H1 (cell line): ENCODE measurements around the gene LYAR. TPM values are rescaled to one million over a fixed set of nuclear protein-coding genes. Genes with fewer than 3 reads are reported as not detected.

ENCODE experiments used
- CTCF ChIA-PET: fragments of 300-600 bp; sonication (Branson Sonifier 250); formaldehyde crosslinking; loops from one replicate; lab custom pipeline; 2021; ENCODE audit not compliant: partially characterized antibody; lab: Charles Lee
- POLR2A ChIA-PET: fragments of 300-600 bp; sonication (Branson Sonifier 250); formaldehyde crosslinking; loops from one replicate; lab custom pipeline; 2021; ENCODE audit warnings: inconsistent platforms; ENCODE audit not compliant: partially characterized antibody; lab: Charles Lee
- DNase-seq, 2 experiments: peaks; one replicate each; pipeline versions ENCODE4 v3.0.0 to v3.0.0-alpha.2; 2010 to 2022; ENCODE audit warnings: low spot score in 2 of 2, low read depth in 1 of 2, mixed read lengths in 1 of 2
- FAIRE-seq: peaks from 2 replicates; lab custom pipeline; 2011; peaks lifted over from hg19 to GRCh38; lab: Jason Lieb, UNC
- H2AFZ ChIP-seq: 2 replicates; pipeline ENCODE4 v1.8.1; 2012; ENCODE audit warnings: low read length, inconsistent platforms
- H2AK5ac ChIP-seq: 2 replicates; pipeline ENCODE4 v1.6.1; 2013; ENCODE audit warnings: low read depth, low read length
- H2BK120ac ChIP-seq: replicated peaks from 2 replicates; pipeline ENCODE3; 2013; ENCODE audit warnings: low read depth, low read length, inconsistent platforms
- H2BK12ac ChIP-seq: 2 replicates; pipeline ENCODE4 v1.6.1; 2013; ENCODE audit warnings: low read depth, low read length
- H2BK15ac ChIP-seq: 2 replicates; pipeline ENCODE4 v1.6.1; 2013; ENCODE audit warnings: low read length
- H2BK20ac ChIP-seq: 2 replicates; pipeline ENCODE4 v1.6.1; 2013; ENCODE audit warnings: low read length
- H2BK5ac ChIP-seq: 2 replicates; pipeline ENCODE4 v1.6.1; 2013; ENCODE audit warnings: low read depth, low read length
- H3K14ac ChIP-seq: 2 replicates; pipeline ENCODE4 v1.6.1; 2013; ENCODE audit warnings: inconsistent platforms; ENCODE audit not compliant: insufficient read length
- H3K18ac ChIP-seq: 2 replicates; pipeline ENCODE4 v1.6.1; 2013; ENCODE audit warnings: low read length; ENCODE audit errors: extremely low read depth
- H3K23ac ChIP-seq: 2 replicates; pipeline ENCODE4 v1.6.1; 2013; ENCODE audit warnings: inconsistent platforms; ENCODE audit not compliant: insufficient read length
- H3K23me2 ChIP-seq: 2 replicates; pipeline ENCODE4 v1.6.1; 2013; ENCODE audit warnings: low read depth, low read length
- H3K27ac ChIP-seq: 2 replicates; pipeline ENCODE4 v1.6.1; 2011; ENCODE audit warnings: low read depth, low read length, inconsistent platforms
- H3K27me3 ChIP-seq, 4 experiments: replicated peaks in 1 of 4; 1 replicate in 1 of 4; 2 replicates in 3 of 4; pipeline versions ENCODE4 v1.6.1 to v1.8.1; 2011 to 2013; ENCODE audit warnings: low read length in 3 of 4, mild to moderate bottlenecking in 3 of 4, inconsistent platforms in 2 of 4, mixed read lengths in 2 of 4, moderate library complexity in 1 of 4; ENCODE audit not compliant: control insufficient read depth in 3 of 4, insufficient read depth in 3 of 4; ENCODE audit errors: extremely low read depth in 1 of 4
- H3K36me3 ChIP-seq, 4 experiments: 2 replicates each; pipeline versions ENCODE4 v1.6.1 to v1.8.1; 2011 to 2013; ENCODE audit warnings: mild to moderate bottlenecking in 4 of 4, low read length in 3 of 4, moderate library complexity in 2 of 4, control low read depth in 1 of 4, inconsistent platforms in 1 of 4; ENCODE audit not compliant: insufficient read depth in 4 of 4, control insufficient read depth in 2 of 4
- H3K4ac ChIP-seq: replicated peaks from 2 replicates; pipeline ENCODE3; 2013; ENCODE audit warnings: low read length, low read depth, mixed read lengths, inconsistent platforms; ENCODE audit not compliant: insufficient read length
- H3K4me1 ChIP-seq, 4 experiments: replicated peaks in 1 of 4; 1 replicate in 1 of 4; 2 replicates in 3 of 4; pipeline versions ENCODE4 v1.6.1 to v1.8.1; 2011 to 2013; ENCODE audit warnings: low read length in 3 of 4, inconsistent platforms in 2 of 4, mixed read lengths in 1 of 4; ENCODE audit not compliant: insufficient read depth in 4 of 4, control insufficient read depth in 3 of 4
- H3K4me2 ChIP-seq, 2 experiments: 2 replicates each; pipeline versions ENCODE4 v1.6.1 to v1.8.1; 2011 to 2013; ENCODE audit warnings: low read depth in 2 of 2, low read length in 2 of 2, control low read depth in 1 of 2, inconsistent platforms in 1 of 2, mild to moderate bottlenecking in 1 of 2; ENCODE audit not compliant: insufficient read depth in 1 of 2
- H3K4me3 ChIP-seq, 4 experiments: fragments of 200-600, 300-600 bp in 1 of 4; sonication (generic), shearing (Covaris generic), sonication (Bioruptor Twin) in 1 of 4; 2 replicates each; pipeline versions ENCODE4 v1.5.1 to v1.8.1; 2011 to 2016; ENCODE audit warnings: low read length in 4 of 4, low read depth in 3 of 4, control low read depth in 2 of 4, inconsistent platforms in 2 of 4, mild to moderate bottlenecking in 2 of 4, mixed read lengths in 1 of 4, moderate library complexity in 1 of 4; ENCODE audit not compliant: insufficient read depth in 2 of 4; ENCODE audit errors: extremely low read depth in 1 of 4
- H3K56ac ChIP-seq: replicated peaks from 2 replicates; pipeline ENCODE3; 2013; ENCODE audit warnings: low read depth, mild to moderate bottlenecking, mixed read lengths, low read length, inconsistent platforms; ENCODE audit not compliant: insufficient read length
- H3K79me1 ChIP-seq: 2 replicates; pipeline ENCODE4 v1.6.1; 2013; ENCODE audit warnings: low read depth, low read length, control low read depth
- H3K79me2 ChIP-seq, 2 experiments: 2 replicates each; pipeline versions ENCODE4 v1.6.1 to v1.8.1; 2012 to 2013; ENCODE audit warnings: low read length in 2 of 2, mild to moderate bottlenecking in 2 of 2, inconsistent platforms in 1 of 2; ENCODE audit not compliant: insufficient read depth in 2 of 2, control insufficient read depth in 1 of 2
- H3K9ac ChIP-seq, 4 experiments: replicated peaks in 1 of 4; 1 replicate in 1 of 4; 2 replicates in 3 of 4; pipeline versions ENCODE4 v1.6.1 to v1.8.1; 2011 to 2013; ENCODE audit warnings: low read depth in 3 of 4, low read length in 3 of 4, control low read depth in 2 of 4, mild to moderate bottlenecking in 2 of 4, moderate library complexity in 2 of 4, inconsistent platforms in 1 of 4; ENCODE audit errors: extremely low read depth in 1 of 4
- H3K9me3 ChIP-seq, 2 experiments: 2 replicates each; pipeline versions ENCODE4 v1.6.1 to v1.8.1; 2012 to 2013; ENCODE audit warnings: mild to moderate bottlenecking in 2 of 2, moderate library complexity in 2 of 2, control low read depth in 1 of 2, inconsistent platforms in 1 of 2, low read depth in 1 of 2, low read length in 1 of 2, mixed read lengths in 1 of 2; ENCODE audit not compliant: insufficient read depth in 2 of 2
- H4K20me1 ChIP-seq, 2 experiments: replicated peaks in 1 of 2; 2 replicates each; pipeline versions ENCODE3 to v1.8.1; 2011 to 2013; ENCODE audit warnings: inconsistent platforms in 2 of 2, low read length in 2 of 2, mild to moderate bottlenecking in 1 of 2; ENCODE audit not compliant: insufficient read depth in 2 of 2, control insufficient read depth in 1 of 2
- H4K5ac ChIP-seq: 2 replicates; pipeline ENCODE4 v1.6.1; 2013; ENCODE audit warnings: low read length, low read depth, mixed read lengths, inconsistent platforms; ENCODE audit not compliant: insufficient read length
- H4K8ac ChIP-seq: 2 replicates; pipeline ENCODE4 v1.8.0; 2013; ENCODE audit warnings: mild to moderate bottlenecking, moderate library complexity, low read length, inconsistent platforms; ENCODE audit not compliant: insufficient read depth; ENCODE audit errors: extremely low read depth
- H4K91ac ChIP-seq: replicated peaks from 2 replicates; pipeline ENCODE3; 2013; ENCODE audit warnings: low read length, mixed read lengths, inconsistent platforms; ENCODE audit not compliant: insufficient read length
- BCL11A ChIP-seq, 2 experiments: IDR thresholded peaks; one replicate each; pipeline ENCODE4 v1.6.1; 2011; ENCODE audit warnings: low read depth in 2 of 2, low read length in 2 of 2, mild to moderate bottlenecking in 2 of 2
- JUN ChIP-seq: IDR thresholded peaks from 2 replicates; pipeline ENCODE4 v1.6.1; 2011; ENCODE audit warnings: low read depth, mild to moderate bottlenecking, improper control_type of control experiment, low read length
- PHF8 ChIP-seq: fragments of 200-600 bp; sonication (generic); conservative IDR thresholded peaks from 2 replicates; pipeline ENCODE4 v1.7.1; 2012; ENCODE audit warnings: low read depth, mild to moderate bottlenecking, inconsistent platforms, low read length, moderate library complexity
- POU5F1 ChIP-seq: IDR thresholded peaks from 2 replicates; pipeline ENCODE4 v1.6.1; 2011; ENCODE audit warnings: low read depth, mild to moderate bottlenecking, low read length, moderate library complexity
- RAD21 ChIP-seq, 2 experiments: IDR thresholded peaks in 1 of 2; conservative IDR thresholded peaks in 1 of 2; 2 replicates each; pipeline ENCODE4 v1.6.1; 2011; ENCODE audit warnings: low read depth in 2 of 2, low read length in 2 of 2, improper control_type of control experiment in 1 of 2, inconsistent platforms in 1 of 2, mild to moderate bottlenecking in 1 of 2, moderate library complexity in 1 of 2
- RBBP5 ChIP-seq: IDR thresholded peaks from 2 replicates; pipeline ENCODE4 v1.7.1; 2012; ENCODE audit warnings: low read depth, mild to moderate bottlenecking, inconsistent platforms, low read length, moderate library complexity, borderline replicate concordance
- RXRA ChIP-seq: IDR thresholded peaks from 2 replicates; pipeline ENCODE4 v1.6.1; 2011; ENCODE audit warnings: low read depth, mild to moderate bottlenecking, low read length, moderate library complexity; ENCODE audit not compliant: insufficient read depth
- SIN3A ChIP-seq, 2 experiments: IDR thresholded peaks in 1 of 2; conservative IDR thresholded peaks in 1 of 2; 2 replicates each; pipeline ENCODE4 v1.6.1; 2011 to 2012; ENCODE audit warnings: low read length in 2 of 2, improper control_type of control experiment in 1 of 2, low read depth in 1 of 2, mild to moderate bottlenecking in 1 of 2
- SIX5 ChIP-seq: IDR thresholded peaks from 2 replicates; pipeline ENCODE4 v1.6.1; 2011; ENCODE audit warnings: mild to moderate bottlenecking, low read depth, low read length
- SUZ12 ChIP-seq: fragments of 200-600 bp; sonication (generic); IDR thresholded peaks from 2 replicates; pipeline ENCODE4 v1.6.1; 2012; ENCODE audit warnings: mild to moderate bottlenecking, inconsistent platforms, low read length, moderate library complexity, mixed read lengths
- TAF1 ChIP-seq: IDR thresholded peaks from 2 replicates; pipeline ENCODE4 v1.6.1; 2011; ENCODE audit warnings: mild to moderate bottlenecking, low read depth, low read length
- YY1 ChIP-seq: IDR thresholded peaks from 2 replicates; pipeline ENCODE4 v1.6.1; 2011; ENCODE audit warnings: low read depth, mild to moderate bottlenecking, low read length
- ZNF274 ChIP-seq: IDR thresholded peaks from 2 replicates; pipeline ENCODE4 v1.7.0; 2012; ENCODE audit warnings: low read length, borderline replicate concordance; ENCODE audit errors: extremely low read depth
- WGBS, 2 experiments: shearing (Covaris generic) in 1 of 2; methylation state at CpG; one replicate each; pipeline versions ENCODE4 v1.1.6 to v1.1.7; 2013 to 2015; ENCODE audit warnings: low lambda C conversion rate in 2 of 2, mixed read lengths in 2 of 2, inconsistent platforms in 1 of 2, low coverage in 1 of 2, missing lambda C conversion rate in 1 of 2; ENCODE audit not compliant: insufficient replicate concordance in 2 of 2, insufficient coverage in 1 of 2, insufficient read length in 1 of 2; ENCODE audit errors: extremely low coverage in 1 of 2, missing lambda C conversion rate in 1 of 2; 5-methylcytosine and 5-hydroxymethylcytosine counted together
- polyA plus RNA-seq, 7 experiments: library from polyadenylated mRNA; depleted of rRNA in 3 of 7; stranded (reverse) in 5 of 7; unstranded in 2 of 7; fragments of >200 nt in 5 of 7; fragments of 200-250 nt in 2 of 7; gene quantifications; 1 replicate in 5 of 7; 2 replicates in 1 of 7; 4 replicates in 1 of 7; pipeline versions ENCODE4 v1.2.1 to v1.2.3, GENCODE V29; 2011 to 2013; ENCODE audit warnings: missing spikeins in 2 of 7, mixed read lengths in 2 of 7
- total RNA-seq: library from RNA; stranded (reverse); fragmentation: NEBNext Ultra II Directional; extraction: Animal tissue kit (Norgen Biotek cat#: 25700); gene quantifications from 2 replicates; pipeline ENCODE4 v1.2.1, GENCODE V29; 2021
- TF ChIP-seq, protein P1 (sequence below): IDR thresholded peaks from 2 replicates; pipeline ENCODE4 v1.6.1; 2012; ENCODE audit warnings: inconsistent platforms

Gene LYAR
- total and polyA plus RNA-seq, 2 of the 8 experiments (the other 6 are each of a cell fraction or from before 2014, with no cell fraction given), result 6.5 to 46.9 TPM

GRCh38 chr4:4326166-4326565 is 36.2 kb upstream of the LYAR start:
- H3K4me3 ChIP-seq, result no peak overlapping the region
- no peak overlapping the region for H3K9ac ChIP-seq
- no peak overlapping the region for H2BK20ac ChIP-seq
- H4K20me1 ChIP-seq, result no peaks in the 10 kb centered on the region
- no peak overlapping the region for H3K4ac ChIP-seq
- H3K9me3 ChIP-seq, result no peaks in the 10 kb centered on the region
- H2BK120ac ChIP-seq, result no peak overlapping the region
- no peak overlapping the region for H2AFZ ChIP-seq
- H3K56ac ChIP-seq, result no peak overlapping the region
- FAIRE-seq, result no peak
- H2BK12ac ChIP-seq, result no peak overlapping the region
- H3K4me2 ChIP-seq, result no peak overlapping the region
- CTCF ChIA-PET, result interaction anchor here (0.8 to 2.3 kb wide), 2 partner anchors 8 to 29 kb away, joined by 3 to 7 read pairs; no protein-coding TSS in a partner anchor
- POLR2A ChIA-PET, result no interaction called here
- WGBS, 2 experiments, result 91% methylated on average over 4 of the region's 4 CpGs; no CpG with 5 or more reads in 1 of the 2 experiments
- H2BK15ac ChIP-seq, result no peak overlapping the region
- no peak overlapping the region for H3K27ac ChIP-seq
- H3K79me2 ChIP-seq, result no peaks in the 10 kb centered on the region
- H3K4me1 ChIP-seq, result peaks cover 0 to 6% (median 1%) of the 10 kb centered on the region in 4 experiments; a peak in 2 of 7 replicates
- no peak for DNase-seq
- H3K27me3 ChIP-seq, result no peaks in the 10 kb centered on the region
- H4K91ac ChIP-seq, result no peak overlapping the region
- H3K18ac ChIP-seq, result no peak overlapping the region
- no peak overlapping the region for H2BK5ac ChIP-seq
- H4K5ac ChIP-seq, result no peak overlapping the region
- H3K23me2 ChIP-seq, result no peaks in the 10 kb centered on the region
- 0 out of 2 replicates have a peak, but pooled peaks cover 3% of the 10 kb centered on the region for H3K79me1 ChIP-seq
- H2AK5ac ChIP-seq, result no peak overlapping the region
- H3K23ac ChIP-seq, result no peak overlapping the region
- H3K14ac ChIP-seq, result no peak overlapping the region
- peaks cover 0 to 9% (median 3%) of the 10 kb centered on the region in 4 experiments; a peak in 3 of 8 replicates for H3K36me3 ChIP-seq
- no peak overlapping the region for H4K8ac ChIP-seq
- TF ChIP-seq SIN3A (conservative IDR thresholded peaks at IDR 0.05 in 1 of 2, IDR thresholded peaks at IDR 0.05 in 1 of 2; ENCODE audit: low read depth in 1 of 2, low read length in 2 of 2), result no peak
- TF ChIP-seq SUZ12, result no peak
- no peak for TF ChIP-seq RXRA
- TF ChIP-seq TAF1, result no peak
- no peak for TF ChIP-seq BCL11A (IDR thresholded peaks at IDR 0.05; ENCODE audit: low read depth in 2 of 2, low read length in 2 of 2)
- no peak for TF ChIP-seq PHF8
- TF ChIP-seq JUN, result no peak
- TF ChIP-seq SIX5, result no peak
- no peak for TF ChIP-seq POU5F1
- no peak for TF ChIP-seq ZNF274
- TF ChIP-seq YY1, result no peak
- no peak for TF ChIP-seq RBBP5
- no peak for TF ChIP-seq RAD21 (IDR thresholded peaks at IDR 0.05 in 1 of 2, conservative IDR thresholded peaks at IDR 0.05 in 1 of 2; ENCODE audit: low read depth in 2 of 2, low read length in 2 of 2)
- TF ChIP-seq, protein P1, sequence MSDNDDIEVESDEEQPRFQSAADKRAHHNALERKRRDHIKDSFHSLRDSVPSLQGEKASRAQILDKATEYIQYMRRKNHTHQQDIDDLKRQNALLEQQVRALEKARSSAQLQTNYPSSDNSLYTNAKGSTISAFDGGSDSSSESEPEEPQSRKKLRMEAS, result no peak
